Neuron (in vitro differentiated cells): ENCODE results near the gene KLHL22.
A peak's percentile ranks its signal among the peaks of the same experiment; 100 is the strongest.
"Not testable (repeated sequence)": the region's sequence is repeated elsewhere in the genome, so short reads cannot be mapped to it uniquely, and the experiment has no call there.

ENCODE experiments used
- H2AFZ ChIP-seq: one replicate; pipeline ENCODE4 v1.6.1; 2013; ENCODE audit warnings: low read depth, mild to moderate bottlenecking, inconsistent platforms, low read length, moderate library complexity
- H3K27me3 ChIP-seq: one replicate; pipeline ENCODE4 v1.6.1; 2013; ENCODE audit warnings: low read length; ENCODE audit not compliant: insufficient read depth
- H3K36me3 ChIP-seq: one replicate; pipeline ENCODE4 v1.6.1; 2013; ENCODE audit warnings: low read length; ENCODE audit not compliant: insufficient read depth
- H3K4me1 ChIP-seq: one replicate; pipeline ENCODE4 v1.6.1; 2013; ENCODE audit warnings: low read length; ENCODE audit not compliant: insufficient read depth
- H3K4me3 ChIP-seq: 2 replicates; pipeline ENCODE4 v1.5.1; 2013; ENCODE audit warnings: mild to moderate bottlenecking, low read length, moderate library complexity
- H3K9me3 ChIP-seq: one replicate; pipeline ENCODE4 v1.6.1; 2013; ENCODE audit warnings: low read length

The KLHL22 gene

DNA sequence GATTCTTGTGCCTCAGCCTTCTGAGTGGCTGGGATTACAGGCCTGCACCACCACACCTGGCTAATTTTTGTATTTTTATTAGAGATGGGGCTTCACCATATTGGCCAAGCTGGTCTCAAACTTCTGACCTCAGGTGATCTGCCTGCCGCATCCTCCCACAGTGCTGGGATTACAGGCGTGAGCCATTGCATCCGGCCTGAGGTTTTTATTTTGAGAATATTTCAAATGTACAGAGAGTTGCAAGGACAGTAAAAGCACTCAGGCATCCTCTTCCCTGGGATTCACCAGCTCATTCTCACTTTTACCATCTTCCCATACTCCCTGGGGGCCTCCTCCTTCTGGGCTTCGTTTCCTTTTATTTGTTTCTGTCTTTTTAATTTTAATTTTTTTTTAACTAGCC, 24.0 kb upstream of the KLHL22 start:
- peaks cover 37% of the 10 kb centered on the region for H3K36me3 ChIP-seq

DNA sequence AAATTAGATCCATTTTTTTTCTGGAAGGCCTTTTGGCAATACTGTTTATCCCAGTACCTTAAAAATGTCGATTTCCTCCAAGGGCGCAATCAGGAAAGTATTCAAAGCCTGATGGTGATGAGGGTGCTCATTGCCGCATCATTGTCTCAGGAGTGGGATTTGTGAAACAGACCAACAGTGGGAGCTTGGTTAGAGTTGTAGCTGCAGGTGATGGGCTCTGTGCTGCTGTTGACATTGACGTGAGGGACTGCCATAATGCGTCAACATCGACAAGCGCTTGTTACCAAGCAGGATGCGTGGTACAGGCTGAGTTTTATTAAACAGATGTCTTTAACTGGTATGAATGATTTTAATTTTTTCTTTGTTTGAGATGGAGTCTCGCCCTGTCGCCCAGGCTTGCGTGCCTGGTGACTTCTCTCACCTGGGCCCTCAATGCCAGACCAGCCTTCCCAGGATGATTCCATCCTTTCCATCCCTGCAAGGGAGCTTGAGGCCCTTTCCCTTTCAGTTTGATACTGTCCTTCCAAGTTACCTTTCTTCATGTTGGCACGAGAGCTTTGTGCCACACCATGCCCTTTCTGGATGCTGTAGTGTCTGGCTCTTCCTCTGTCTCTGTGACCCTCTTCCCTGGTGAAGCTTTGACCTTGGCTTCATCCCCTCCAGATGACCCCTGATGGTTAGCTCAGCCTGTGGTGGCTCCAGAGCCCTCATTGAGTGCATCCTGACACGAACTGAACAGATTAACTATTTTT, 22.4 kb upstream of the KLHL22 start:
- Histone ChIP-seq H3K27me3 (no peaks in the 10 kb centered on the region), H3K9me3 (no peaks in the 10 kb centered on the region), H3K36me3 (peaks cover 36% of the 10 kb centered on the region), H3K4me3 (no peak overlapping the region), H3K4me1 (no peaks in the 10 kb centered on the region), H2AFZ (no peak overlapping the region)

More for the DNA sequence above, 24.0 kb upstream of the KLHL22 start:
- Histone ChIP-seq H2AFZ (no peak overlapping the region), H3K9me3 (no peaks in the 10 kb centered on the region), H3K4me3 (no peak overlapping the region), H3K27me3 (no peaks in the 10 kb centered on the region), H3K4me1 (no peaks in the 10 kb centered on the region)

DNA sequence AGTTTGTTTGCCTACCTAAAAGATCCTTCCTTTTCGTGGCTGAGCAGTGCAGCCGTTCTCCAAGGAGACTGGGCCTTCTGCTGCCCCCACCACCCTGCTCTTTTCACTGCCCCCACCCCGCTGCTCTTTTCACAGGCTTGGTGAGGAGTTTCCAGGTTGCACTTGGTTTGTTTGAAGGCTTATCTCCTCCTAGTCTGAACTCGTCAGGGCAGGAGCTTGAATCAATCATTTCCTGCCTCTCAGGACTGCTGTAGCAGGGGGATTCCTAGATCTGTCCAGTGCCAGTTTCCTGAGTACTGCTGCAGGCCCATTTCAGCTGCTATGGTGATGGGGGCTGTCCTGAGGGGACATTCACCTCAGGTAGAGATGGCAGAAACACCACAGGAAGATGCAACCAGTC, 21.8 kb upstream of the KLHL22 start:
- no peak overlapping the region for H3K4me3 ChIP-seq
- no peaks in the 10 kb centered on the region for H3K27me3 ChIP-seq
- no peaks in the 10 kb centered on the region for H3K4me1 ChIP-seq
- no peak overlapping the region for H2AFZ ChIP-seq
- H3K9me3 ChIP-seq, result no peaks in the 10 kb centered on the region
- peaks cover 32% of the 10 kb centered on the region for H3K36me3 ChIP-seq

DNA sequence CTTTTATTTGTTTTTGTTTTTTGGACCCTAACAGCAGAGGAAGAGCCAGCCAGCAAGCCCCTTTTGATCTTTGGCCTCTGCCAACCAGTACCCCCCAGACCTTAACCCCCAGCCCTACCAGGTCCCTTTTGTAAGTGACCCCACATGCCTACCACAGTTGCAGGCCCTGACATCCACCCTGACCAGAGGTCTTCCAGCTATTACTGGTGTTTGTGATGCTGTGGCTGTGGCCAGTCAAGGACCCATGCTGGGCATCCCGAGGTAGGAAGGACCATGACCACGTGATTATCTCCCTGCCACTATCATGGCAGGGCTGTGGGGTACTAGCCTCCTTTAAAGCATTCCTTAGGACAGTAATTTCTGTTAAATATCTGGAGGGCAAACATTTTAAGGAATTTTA, 20.8 kb upstream of the KLHL22 start:
- no peaks in the 10 kb centered on the region for H3K4me1 ChIP-seq

DNA sequence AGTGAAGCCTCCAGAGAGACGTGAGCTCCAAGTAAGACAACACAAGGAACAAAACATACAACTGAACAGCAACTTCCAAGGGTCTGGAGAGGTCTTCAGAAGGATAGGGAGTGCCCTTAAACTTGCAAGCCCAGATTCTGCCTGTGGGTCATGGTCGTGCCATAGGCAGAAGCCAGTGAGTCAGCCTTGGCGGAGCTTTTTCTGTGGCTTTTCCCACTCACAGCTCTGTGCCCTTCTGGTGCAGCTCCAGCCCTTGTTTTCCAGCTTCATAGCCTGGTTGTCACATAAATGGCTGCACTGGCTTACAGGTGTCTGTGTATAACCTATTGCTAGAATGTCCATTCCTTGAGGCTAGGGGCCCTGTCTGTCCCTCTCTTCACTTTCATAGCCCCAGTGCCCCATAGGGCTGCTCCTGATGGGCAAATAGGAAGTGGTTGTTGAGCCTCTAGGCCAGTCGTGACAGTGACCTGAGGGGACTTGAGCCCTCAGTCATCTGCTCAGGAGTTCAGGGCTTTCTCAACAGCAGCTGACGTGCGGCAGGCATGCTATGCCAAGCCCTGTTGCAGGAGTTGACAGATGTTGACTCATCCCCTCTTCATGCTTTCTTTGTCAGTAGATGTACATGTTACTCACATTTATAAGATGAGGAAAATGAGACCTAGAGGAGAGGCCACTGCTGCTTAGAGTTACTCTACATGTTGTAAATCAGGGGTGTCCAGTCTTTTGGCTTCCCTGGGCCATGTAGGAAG, 19.2 kb upstream of the KLHL22 start:
- H2AFZ ChIP-seq, result no peak overlapping the region
- H3K36me3 ChIP-seq, result peaks cover 15% of the 10 kb centered on the region
- no peak overlapping the region for H3K4me3 ChIP-seq
- H3K27me3 ChIP-seq, result no peaks in the 10 kb centered on the region
- H3K4me1 ChIP-seq, result peaks cover 10% of the 10 kb centered on the region
- H3K9me3 ChIP-seq, result no peaks in the 10 kb centered on the region

More for the DNA sequence above, 20.8 kb upstream of the KLHL22 start:
- no peak overlapping the region for H2AFZ ChIP-seq
- H3K4me3 ChIP-seq, result no peak overlapping the region
- H3K36me3 ChIP-seq, result peaks cover 25% of the 10 kb centered on the region
- H3K9me3 ChIP-seq, result no peaks in the 10 kb centered on the region
- H3K27me3 ChIP-seq, result no peaks in the 10 kb centered on the region

DNA sequence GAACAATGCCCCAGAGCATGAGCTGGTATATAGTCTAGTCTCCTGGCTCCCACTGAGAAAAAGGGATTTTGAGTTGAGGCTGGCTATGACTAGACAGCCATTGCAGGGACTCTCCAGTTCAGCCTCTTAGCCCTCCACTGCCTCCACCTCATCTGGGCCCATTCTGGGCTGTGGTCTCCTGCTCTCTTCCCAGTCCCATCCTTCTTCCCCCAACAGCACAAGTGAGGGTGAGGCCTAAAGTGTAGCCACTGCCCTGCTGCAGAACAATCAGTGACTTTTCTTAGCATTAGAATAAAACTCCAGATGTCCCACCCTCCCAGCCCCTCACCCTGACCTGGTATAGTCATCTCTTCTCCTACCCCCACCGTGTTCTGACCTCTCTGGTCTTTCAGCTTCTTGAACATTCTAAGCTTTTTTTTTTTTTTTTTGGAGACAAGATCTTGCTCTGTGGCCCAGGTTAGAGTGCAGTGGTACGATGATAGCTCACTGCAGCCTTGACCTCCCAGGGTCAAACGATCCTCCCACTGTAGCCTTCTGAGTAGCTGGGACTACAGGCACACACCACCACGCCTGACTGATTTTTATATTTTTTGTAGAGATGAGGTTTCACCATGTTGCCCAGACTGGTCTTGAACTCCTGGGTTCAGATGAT, 16.1 kb upstream of the KLHL22 start:
- peaks cover 27% of the 10 kb centered on the region for H3K4me1 ChIP-seq
- H3K27me3 ChIP-seq, result no peaks in the 10 kb centered on the region
- no peak overlapping the region for H2AFZ ChIP-seq
- H3K36me3 ChIP-seq, result peaks cover 9% of the 10 kb centered on the region
- H3K4me3 ChIP-seq, result no peak overlapping the region
- H3K9me3 ChIP-seq, result no peaks in the 10 kb centered on the region

DNA sequence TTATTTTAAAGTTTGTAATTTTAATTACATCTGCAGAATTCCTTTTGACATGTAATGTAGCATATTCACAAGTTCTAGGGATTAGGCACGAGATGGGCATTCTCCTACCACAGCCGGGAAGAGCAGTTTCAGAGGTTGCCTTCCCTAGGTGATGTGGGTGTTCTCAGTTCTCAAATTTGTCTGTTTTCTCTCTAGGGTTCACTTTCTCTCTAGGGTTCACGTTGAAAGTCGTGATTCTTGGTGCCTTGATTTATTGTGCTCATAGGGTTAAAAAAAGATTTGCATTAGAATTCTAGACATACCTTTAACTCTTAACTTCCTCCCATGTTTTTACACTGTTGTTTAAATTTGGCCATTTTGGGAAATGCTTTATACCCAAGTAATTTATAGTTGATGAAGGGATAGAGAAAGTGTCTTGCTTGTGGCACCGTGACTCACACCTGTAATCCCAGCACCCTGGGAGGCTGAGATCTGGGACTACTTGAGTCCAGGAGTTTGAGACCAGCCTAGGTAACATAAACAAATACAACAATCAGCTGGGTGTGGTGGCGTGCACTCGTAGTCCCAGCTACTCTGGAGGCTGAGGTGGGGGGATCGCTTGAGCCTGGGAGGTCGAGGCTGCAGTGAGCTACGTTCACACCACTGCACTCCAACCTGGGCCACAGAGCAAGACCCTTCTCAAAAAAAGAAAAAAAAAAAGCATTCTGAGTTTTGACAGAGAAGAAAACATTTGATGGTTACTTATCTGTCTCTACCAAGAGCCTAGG, 15.4 kb upstream of the KLHL22 start:
- H3K9me3 ChIP-seq, result no peaks in the 10 kb centered on the region
- no peak overlapping the region for H3K4me3 ChIP-seq
- H3K4me1 ChIP-seq, result peaks cover 28% of the 10 kb centered on the region
- H3K27me3 ChIP-seq, result no peaks in the 10 kb centered on the region
- no peak overlapping the region for H2AFZ ChIP-seq
- peaks cover 4% of the 10 kb centered on the region for H3K36me3 ChIP-seq

DNA sequence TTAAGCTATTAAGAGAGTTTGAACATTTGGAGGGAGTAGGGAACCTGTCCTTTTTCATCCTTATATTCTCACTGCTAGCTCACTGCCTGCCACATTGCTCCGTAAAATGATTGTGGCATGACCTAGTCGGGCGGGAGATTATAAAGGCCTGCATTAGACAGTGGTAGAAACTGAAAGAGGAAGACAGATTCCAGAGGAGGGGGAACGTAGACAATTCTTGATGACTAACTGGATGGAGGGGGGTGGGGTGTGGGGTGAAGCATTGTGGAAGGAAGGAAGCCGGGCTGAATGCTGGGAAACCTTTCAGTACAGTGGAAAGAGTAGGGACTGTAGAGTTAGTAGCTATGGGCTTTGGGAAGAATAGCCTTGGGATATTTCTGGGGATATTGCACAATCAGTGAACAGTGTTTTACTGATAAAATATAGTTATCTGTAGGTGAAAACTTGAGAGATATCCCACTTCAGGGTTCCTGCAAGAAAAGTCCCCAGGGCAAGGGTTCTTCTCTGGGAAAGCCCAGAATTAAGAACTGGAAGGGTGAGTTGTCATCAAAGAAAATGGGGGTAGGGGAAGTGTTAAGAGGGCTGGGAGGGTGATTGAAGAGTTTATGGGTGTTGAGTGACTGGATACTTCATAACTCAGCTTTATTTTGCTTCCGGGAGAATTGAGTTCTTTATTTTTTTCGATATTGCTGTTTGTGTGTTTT, 13.9 kb upstream of the KLHL22 start:
- Histone ChIP-seq H3K36me3 (peaks cover 4% of the 10 kb centered on the region), H2AFZ (no peak overlapping the region), H3K4me1 (peaks cover 28% of the 10 kb centered on the region), H3K4me3 (peak overlapping the region; percentile 82), H3K9me3 (no peaks in the 10 kb centered on the region), H3K27me3 (no peaks in the 10 kb centered on the region)

DNA sequence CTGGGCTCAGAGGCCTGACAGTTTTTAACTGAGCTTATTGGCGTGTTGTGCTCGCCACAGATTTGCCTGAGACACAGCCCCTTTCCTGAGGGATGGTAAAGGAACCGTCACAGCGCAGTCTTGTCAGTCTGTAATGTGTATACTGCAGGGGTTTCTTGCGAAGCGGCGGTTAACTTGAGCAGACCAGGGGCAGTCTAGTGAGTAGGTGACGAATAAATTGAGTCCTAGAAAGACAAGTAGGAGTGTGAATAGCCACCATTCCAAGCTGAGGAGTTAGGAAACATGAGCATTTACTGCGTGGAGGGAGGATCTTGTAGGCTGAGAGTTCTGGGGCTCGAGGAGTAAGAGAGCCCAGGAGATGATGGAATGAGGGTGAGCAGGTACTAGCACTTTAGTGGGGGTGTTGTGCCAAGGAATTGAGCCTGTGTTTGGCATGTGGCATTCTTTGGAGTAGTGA, 13.2 kb upstream of the KLHL22 start:
- Histone ChIP-seq H3K9me3 (no peaks in the 10 kb centered on the region), H2AFZ (no peak overlapping the region), H3K4me3 (peak overlapping the region; percentile 82), H3K4me1 (peaks cover 28% of the 10 kb centered on the region), H3K27me3 (no peaks in the 10 kb centered on the region), H3K36me3 (peaks cover 1% of the 10 kb centered on the region)

DNA sequence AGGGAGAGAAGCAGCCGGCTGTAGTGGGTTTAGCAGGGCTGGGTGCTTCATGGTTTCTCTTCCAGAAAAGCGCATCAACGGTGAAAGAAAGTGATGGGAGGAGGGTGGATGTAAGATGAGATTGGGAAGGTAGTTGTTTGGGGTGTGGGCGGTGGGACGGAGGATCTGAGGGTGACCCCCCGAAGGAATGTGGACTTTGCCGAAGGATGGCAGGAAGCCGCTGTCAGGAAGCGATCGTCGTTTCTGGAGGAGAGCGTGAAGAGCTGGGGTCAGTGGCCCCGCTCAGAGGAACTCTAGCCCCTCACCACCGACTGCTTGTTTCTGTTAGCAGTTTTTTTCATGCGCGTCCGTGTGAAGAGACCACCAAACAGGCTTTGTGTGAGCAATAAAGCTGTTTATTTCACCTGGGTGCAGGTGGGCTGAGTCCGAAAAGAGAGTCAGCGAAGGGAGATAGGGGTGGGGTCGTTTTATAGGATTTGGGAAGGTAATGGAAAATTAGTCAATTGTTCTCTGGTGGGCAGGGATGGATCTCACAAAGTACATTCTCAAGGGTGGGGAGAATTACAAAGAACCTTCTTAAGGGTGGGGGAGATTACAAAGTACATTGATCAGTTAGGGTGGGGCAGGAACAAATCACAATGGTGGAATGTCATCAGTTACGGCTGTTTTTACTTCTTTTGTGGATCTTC, 12.6 kb upstream of the KLHL22 start:
- H3K27me3 ChIP-seq, H3K9me3 ChIP-seq, H3K36me3 ChIP-seq: not testable (repeated sequence)
- Histone ChIP-seq H2AFZ (peak overlapping the region; percentile 61), H3K4me1 (peaks cover 28% of the 10 kb centered on the region), H3K4me3 (peak overlapping the region; percentile 82)

DNA sequence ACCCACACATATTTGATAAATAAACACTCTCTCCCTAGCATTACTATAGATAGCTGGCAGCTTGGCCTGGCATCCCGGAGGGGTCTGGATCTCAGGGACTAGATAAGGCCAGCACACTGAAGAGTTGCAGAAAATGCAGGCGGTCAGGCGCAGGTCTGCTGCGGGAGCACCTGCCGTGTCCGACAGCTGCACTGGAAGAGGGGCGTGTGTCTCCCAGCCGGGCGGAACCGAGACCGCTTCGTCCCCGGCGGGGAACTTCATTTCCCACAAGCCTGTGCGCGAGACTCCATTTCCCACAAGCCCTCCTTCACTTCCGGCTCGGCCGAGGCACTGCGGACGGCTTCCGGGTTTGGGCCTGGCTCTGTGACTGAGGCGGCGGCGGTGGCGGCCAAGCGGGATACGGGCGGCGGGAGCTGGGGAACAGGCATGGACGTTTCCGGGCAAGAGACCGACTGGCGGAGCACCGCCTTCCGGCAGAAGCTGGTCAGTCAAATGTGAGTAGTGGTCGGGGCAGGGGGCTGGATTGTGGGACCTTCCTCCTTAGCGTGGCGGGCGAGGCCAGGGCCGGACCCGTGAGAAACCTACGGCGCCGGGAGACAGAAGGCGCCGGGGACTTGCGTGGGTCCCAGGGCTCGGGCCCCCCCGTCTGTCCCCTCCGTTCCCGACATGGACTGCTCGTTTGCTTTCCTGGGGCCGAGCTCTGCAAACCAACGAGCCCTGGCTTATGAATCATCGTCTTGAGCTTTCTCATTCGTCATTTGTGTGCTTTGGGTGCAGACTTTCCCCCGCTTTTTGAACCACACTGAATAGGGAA, 11.9 kb upstream of the KLHL22 start, which contains the start of gene MED15:
MED15 (plus strand) TSS at position 358 of the 814 bp plus-strand sequence; CDS start at position 427, 69 bp downstream.
- Histone ChIP-seq H3K36me3 (no peaks in the 10 kb centered on the region), H3K9me3 (no peaks in the 10 kb centered on the region), H3K27me3 (no peaks in the 10 kb centered on the region), H2AFZ (peak within 1 kb of the TSS; percentile 61), H3K4me3 (peak within 1 kb of the TSS; percentile 82), H3K4me1 (peaks cover 28% of the 10 kb centered on the region)
